ENCODE data around the gene PYHIN1. TPM values are rescaled to one million over a fixed set of nuclear protein-coding genes. Genes with fewer than 3 reads are reported as not detected.

Gene PYHIN1
- polyA plus RNA-seq, 2 of the 4 experiments (the other 2 are of a cell fraction) = not detected

- Histone ChIP-seq H3K4me1 (no peaks in the 10 kb centered on the region), H3K4me3 (no peak overlapping the region), H3K27ac (no peak overlapping the region), H3K4me2 (no peak overlapping the region), H3K9me3 (no peaks in the 10 kb centered on the region)
- 0% methylated on average over 2 of the region's 2 CpGs for WGBS (ENCODE audit: missing lambda C conversion rate)
- TF ChIP-seq REST (IDR thresholded peaks at IDR 0.05) (no peak), HOXB5 (CRISPR knock-in tag; IDR thresholded peaks at IDR 0.05) (no peak), USF2 (IDR thresholded peaks at IDR 0.05) (no peak), CBX2 (IDR thresholded peaks at IDR 0.05; ENCODE audit: borderline replicate concordance, low read depth) (no peak), FOSB (CRISPR knock-in tag; IDR thresholded peaks at IDR 0.05) (no peak)
- FAIRE-seq = no peak
- DNase-seq (ENCODE audit: low read depth in 1 of 2, low spot score in 1 of 2) = no peak
- ATAC-seq = no peak
- ChIA-PET POLR2A (no interaction called here), CTCF (no interaction called here)
These were observed 32.6 kb upstream of the PYHIN1 start for GRCh38 chr1:158898722-158899121.

GRCh38 chr1:158901623-158902022, 29.7 kb upstream of the PYHIN1 start:
- POLR2A ChIA-PET = no interaction called here
- no peak for FAIRE-seq
- ATAC-seq = no peak
- WGBS (ENCODE audit: missing lambda C conversion rate) = 15% methylated on average over 3 of the region's 3 CpGs
- Histone ChIP-seq H3K4me3 (no peak overlapping the region), H3K27ac (no peak overlapping the region), H3K4me2 (no peak overlapping the region), H3K9me3 (no peaks in the 10 kb centered on the region), H3K4me1 (no peaks in the 10 kb centered on the region)
- TF ChIP-seq CTCF (IDR thresholded peaks at IDR 0.05) (no peak), RAD21 (conservative IDR thresholded peaks at IDR 0.05 in 1 of 2, IDR thresholded peaks at IDR 0.05 in 1 of 2) (no peak), CHD2 (IDR thresholded peaks at IDR 0.05; ENCODE audit: low read length, partially characterized antibody) (no peak), EP300 (IDR thresholded peaks at IDR 0.05) (no peak), HOXB5 (CRISPR knock-in tag; IDR thresholded peaks at IDR 0.05) (no peak), REST (IDR thresholded peaks at IDR 0.05) (no peak), POLR2AphosphoS2 (conservative IDR thresholded peaks at IDR 0.05; ENCODE audit: low read length) (no peak), FOSB (CRISPR knock-in tag; IDR thresholded peaks at IDR 0.05) (no peak), RCOR1 (IDR thresholded peaks at IDR 0.05; ENCODE audit: low read depth, low read length) (no peak), MAX (IDR thresholded peaks at IDR 0.05) (no peak), MAFK (IDR thresholded peaks at IDR 0.05; ENCODE audit: partially characterized antibody) (no peak), JUNB (IDR thresholded peaks at IDR 0.05) (no peak), ZNF302 (CRISPR knock-in tag; IDR thresholded peaks at IDR 0.05) (no peak), SREBF2 (IDR thresholded peaks at IDR 0.05) (no peak), CBX2 (IDR thresholded peaks at IDR 0.05; ENCODE audit: borderline replicate concordance, low read depth) (no peak), EHF (CRISPR knock-in tag; IDR thresholded peaks at IDR 0.05) (no peak), SMC3 (IDR thresholded peaks at IDR 0.05) (no peak), HEYL (CRISPR knock-in tag; IDR thresholded peaks at IDR 0.05) (no peak), USF2 (IDR thresholded peaks at IDR 0.05) (no peak), HOXB13 (CRISPR knock-in tag; IDR thresholded peaks at IDR 0.05; ENCODE audit: low read depth) (no peak)
- CTCF ChIA-PET = no interaction called here
- DNase-seq (ENCODE audit: low read depth in 1 of 2, low spot score in 1 of 2) = no peak

All from A549 (cell line).